Astrocyte (in vitro differentiated cells and primary cell): Measurements from ENCODE around the gene FAM78B.

Experiments
- EZH2 ChIP-seq: IDR thresholded peaks from 2 replicates; pipeline ENCODE4 v1.6.1; 2012; ENCODE audit warnings: mild to moderate bottlenecking, low read length, inconsistent platforms; ENCODE audit not compliant: insufficient read depth
- TF ChIP-seq, protein P1 (sequence below): IDR thresholded peaks from 2 replicates; pipeline ENCODE4 v1.5.1; 2011; ENCODE audit warnings: low read depth, mild to moderate bottlenecking, inconsistent platforms, low read length, moderate library complexity; ENCODE audit not compliant: insufficient read depth

DNA sequence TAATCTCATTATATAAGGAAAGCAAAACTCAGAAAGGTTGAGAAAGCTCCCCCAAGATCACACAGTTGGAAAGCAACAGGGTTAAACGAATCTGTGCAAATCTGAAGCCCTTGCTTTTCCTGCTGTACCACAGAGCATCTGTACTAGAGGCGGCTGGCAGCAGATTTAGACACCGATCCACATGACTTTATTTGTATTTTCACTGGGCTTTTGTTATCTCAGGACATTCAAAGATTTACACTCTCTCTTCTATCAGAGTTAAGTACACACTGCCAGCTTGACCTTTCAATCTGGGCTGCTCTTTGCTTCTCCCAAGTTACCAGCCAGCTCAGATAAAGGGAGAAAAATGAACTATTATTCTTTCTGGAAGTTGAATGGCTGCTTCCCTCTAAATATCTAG lies 146.6 kb downstream of the FAM78B start:
- TF ChIP-seq, protein P1, sequence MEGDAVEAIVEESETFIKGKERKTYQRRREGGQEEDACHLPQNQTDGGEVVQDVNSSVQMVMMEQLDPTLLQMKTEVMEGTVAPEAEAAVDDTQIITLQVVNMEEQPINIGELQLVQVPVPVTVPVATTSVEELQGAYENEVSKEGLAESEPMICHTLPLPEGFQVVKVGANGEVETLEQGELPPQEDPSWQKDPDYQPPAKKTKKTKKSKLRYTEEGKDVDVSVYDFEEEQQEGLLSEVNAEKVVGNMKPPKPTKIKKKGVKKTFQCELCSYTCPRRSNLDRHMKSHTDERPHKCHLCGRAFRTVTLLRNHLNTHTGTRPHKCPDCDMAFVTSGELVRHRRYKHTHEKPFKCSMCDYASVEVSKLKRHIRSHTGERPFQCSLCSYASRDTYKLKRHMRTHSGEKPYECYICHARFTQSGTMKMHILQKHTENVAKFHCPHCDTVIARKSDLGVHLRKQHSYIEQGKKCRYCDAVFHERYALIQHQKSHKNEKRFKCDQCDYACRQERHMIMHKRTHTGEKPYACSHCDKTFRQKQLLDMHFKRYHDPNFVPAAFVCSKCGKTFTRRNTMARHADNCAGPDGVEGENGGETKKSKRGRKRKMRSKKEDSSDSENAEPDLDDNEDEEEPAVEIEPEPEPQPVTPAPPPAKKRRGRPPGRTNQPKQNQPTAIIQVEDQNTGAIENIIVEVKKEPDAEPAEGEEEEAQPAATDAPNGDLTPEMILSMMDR = no peak
- no peak for TF ChIP-seq EZH2
